Measurements from ENCODE around the gene SLC22A4.

GRCh38 chr5:132370181-132370970 is 76.2 kb downstream of the SLC22A4 start:
- TF ChIP-seq, protein P1, sequence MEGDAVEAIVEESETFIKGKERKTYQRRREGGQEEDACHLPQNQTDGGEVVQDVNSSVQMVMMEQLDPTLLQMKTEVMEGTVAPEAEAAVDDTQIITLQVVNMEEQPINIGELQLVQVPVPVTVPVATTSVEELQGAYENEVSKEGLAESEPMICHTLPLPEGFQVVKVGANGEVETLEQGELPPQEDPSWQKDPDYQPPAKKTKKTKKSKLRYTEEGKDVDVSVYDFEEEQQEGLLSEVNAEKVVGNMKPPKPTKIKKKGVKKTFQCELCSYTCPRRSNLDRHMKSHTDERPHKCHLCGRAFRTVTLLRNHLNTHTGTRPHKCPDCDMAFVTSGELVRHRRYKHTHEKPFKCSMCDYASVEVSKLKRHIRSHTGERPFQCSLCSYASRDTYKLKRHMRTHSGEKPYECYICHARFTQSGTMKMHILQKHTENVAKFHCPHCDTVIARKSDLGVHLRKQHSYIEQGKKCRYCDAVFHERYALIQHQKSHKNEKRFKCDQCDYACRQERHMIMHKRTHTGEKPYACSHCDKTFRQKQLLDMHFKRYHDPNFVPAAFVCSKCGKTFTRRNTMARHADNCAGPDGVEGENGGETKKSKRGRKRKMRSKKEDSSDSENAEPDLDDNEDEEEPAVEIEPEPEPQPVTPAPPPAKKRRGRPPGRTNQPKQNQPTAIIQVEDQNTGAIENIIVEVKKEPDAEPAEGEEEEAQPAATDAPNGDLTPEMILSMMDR (IDR thresholded peaks at IDR 0.05): no peak
- TF ChIP-seq, protein P2, sequence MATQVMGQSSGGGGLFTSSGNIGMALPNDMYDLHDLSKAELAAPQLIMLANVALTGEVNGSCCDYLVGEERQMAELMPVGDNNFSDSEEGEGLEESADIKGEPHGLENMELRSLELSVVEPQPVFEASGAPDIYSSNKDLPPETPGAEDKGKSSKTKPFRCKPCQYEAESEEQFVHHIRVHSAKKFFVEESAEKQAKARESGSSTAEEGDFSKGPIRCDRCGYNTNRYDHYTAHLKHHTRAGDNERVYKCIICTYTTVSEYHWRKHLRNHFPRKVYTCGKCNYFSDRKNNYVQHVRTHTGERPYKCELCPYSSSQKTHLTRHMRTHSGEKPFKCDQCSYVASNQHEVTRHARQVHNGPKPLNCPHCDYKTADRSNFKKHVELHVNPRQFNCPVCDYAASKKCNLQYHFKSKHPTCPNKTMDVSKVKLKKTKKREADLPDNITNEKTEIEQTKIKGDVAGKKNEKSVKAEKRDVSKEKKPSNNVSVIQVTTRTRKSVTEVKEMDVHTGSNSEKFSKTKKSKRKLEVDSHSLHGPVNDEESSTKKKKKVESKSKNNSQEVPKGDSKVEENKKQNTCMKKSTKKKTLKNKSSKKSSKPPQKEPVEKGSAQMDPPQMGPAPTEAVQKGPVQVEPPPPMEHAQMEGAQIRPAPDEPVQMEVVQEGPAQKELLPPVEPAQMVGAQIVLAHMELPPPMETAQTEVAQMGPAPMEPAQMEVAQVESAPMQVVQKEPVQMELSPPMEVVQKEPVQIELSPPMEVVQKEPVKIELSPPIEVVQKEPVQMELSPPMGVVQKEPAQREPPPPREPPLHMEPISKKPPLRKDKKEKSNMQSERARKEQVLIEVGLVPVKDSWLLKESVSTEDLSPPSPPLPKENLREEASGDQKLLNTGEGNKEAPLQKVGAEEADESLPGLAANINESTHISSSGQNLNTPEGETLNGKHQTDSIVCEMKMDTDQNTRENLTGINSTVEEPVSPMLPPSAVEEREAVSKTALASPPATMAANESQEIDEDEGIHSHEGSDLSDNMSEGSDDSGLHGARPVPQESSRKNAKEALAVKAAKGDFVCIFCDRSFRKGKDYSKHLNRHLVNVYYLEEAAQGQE (IDR thresholded peaks at IDR 0.05; ENCODE audit: insufficient read depth in 1 of 2, low read depth in 2 of 2, low read length in 1 of 2): no peak
- no peak for TF ChIP-seq POLR2AphosphoS5 (IDR thresholded peaks at IDR 0.05; ENCODE audit: low read depth, low read length)

Data from Panc1 (cell line).